Fibroblast of skin of abdomen (primary cell): Measurements from ENCODE around the gene DGKE.

Experiments
- DNase-seq: peaks from one replicate; pipeline ENCODE4 v3.0.0-alpha.2; 2013

DGKE gene

GRCh38 chr17:56891751-56892150 is 57.8 kb downstream of the DGKE start:
- no peak for DNase-seq

GRCh38 chr17:56892333-56892732 is 58.4 kb downstream of the DGKE start:
- no peak for DNase-seq

- DNase-seq: no peak
Observed at GRCh38 chr17:56893503-56893902, 59.6 kb downstream of the DGKE start.

DNA sequence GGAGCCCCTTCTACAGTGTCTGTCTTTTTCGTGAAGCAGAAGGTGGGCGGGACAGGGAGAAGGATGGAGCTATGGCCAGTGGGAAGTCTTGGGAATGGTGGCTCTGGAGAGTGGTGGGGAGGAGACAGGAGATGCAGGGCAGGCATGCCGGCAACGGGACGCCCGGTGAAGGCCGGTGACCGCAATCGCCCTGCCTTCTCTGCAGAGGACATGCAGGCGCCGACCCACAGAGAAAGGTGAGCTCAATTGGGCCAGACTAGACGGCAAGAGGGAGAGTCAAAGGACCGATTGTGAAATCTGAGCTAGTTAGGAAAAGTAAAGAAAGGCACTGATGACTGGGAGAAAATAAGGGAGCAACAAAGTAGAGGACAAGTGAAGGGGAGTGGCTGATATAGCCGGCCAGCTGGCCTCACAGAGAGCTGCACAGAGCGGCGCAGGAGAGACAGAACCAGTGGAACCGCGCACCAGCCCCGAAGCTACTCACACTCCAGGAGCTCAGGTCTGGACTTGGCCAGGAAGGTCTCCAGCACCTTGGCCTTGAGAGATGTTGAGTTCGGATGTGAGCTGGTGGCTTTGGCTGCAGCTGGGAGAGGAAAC is 61.0 kb downstream of the DGKE start:
- DNase-seq: no peak

GRCh38 chr17:56896217-56896967 is 62.4 kb downstream of the DGKE start:
- no peak for DNase-seq

DNA sequence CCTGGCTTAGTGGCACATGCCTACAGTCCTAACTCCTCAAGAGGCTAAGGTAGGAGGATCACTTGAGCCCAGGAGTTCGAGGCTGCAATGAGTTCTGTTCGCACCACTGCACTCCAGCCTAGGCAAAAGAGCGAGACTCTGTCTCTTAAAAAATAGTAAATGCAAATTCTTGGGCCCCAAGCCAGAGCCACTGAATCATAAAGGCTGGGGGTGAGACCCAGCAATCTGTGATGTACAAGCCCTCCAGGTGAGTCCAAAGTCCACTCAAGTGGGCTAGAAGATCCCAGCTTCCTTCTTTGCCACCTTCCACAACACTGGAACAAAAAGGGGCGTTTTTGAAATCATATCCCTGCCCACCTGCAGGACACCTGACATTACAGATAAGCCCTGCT is 63.0 kb downstream of the DGKE start:
- DNase-seq: no peak

DNA sequence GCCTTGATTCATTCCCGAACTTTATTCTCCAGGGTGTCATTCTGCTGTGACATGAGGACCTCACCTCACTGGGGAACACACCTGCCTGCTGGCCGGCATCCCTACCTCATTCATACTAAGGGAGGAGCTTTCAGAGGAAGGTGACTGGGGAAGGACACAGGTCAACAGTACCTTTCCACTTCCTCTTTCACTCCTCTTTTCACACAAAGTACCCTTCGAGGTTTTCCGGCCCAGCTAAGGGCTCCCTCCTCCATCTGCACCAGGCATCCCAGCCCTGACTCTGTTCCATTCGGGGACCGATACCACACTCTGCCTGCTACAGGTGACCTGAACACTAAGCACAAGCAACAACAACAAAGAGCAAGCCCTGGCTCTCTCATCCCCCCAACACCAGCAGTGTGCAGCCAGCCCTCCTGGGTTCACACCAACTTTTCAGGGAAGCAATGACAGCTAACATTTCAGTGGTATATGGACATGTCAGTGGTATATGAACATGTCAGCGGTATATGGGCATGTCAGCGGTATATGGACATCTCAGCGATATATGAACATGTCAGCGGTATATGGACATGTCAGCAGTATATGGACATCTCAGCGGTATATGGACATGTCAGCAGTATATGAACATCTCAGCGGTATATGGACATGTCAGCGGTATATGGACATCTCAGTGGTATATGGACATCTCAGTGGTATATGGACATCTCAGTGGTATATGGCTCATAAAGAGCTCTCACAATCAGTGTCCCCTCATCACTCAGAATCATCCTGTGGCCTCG is 63.9 kb downstream of the DGKE start:
- DNase-seq: no peak

DNA sequence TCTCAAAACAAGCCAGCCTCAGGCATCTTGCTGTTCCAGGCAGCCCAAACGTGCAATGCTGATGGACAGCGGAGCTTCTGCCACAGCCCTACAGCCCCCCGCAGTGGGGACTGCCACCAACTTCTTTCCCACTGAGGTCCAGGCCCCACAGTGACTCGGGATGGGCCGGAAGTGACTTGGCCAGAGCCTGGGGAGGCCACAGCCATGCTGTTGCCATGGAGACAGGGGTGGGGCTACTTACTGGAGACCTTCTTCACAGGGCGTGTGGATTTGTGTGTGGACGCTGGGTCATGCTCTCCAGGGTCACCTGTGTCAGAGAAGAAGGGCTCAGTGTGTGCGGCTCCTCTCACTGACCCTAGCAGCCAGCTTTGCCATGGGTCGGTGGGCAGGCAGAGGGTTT is 64.9 kb downstream of the DGKE start:
- no peak for DNase-seq

GRCh38 chr17:56899403-56899802 is 65.5 kb downstream of the DGKE start:
- DNase-seq: no peak

DNA sequence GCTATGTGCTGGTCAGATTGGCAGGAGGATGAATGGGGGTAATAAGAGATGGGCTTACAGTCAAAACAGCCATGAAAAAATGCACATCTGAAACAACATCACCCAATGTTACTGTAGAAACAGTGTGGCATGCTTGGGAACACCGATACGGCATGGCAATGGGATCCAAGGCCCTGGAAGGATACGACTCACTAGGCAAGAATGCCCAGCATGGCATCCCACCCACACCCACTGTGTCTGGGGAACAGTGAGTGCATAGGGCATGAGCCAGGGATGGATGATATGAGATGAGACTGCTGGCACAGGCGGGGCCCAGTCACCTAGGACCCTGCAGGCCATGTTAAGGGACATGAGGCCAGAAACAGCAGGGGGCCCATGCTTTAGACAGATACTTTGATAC is 68.4 kb downstream of the DGKE start:
- peak; percentile 22 for DNase-seq

- DNase-seq: no peak
Observed at GRCh38 chr17:56903560-56903959, 69.6 kb downstream of the DGKE start.

DNA sequence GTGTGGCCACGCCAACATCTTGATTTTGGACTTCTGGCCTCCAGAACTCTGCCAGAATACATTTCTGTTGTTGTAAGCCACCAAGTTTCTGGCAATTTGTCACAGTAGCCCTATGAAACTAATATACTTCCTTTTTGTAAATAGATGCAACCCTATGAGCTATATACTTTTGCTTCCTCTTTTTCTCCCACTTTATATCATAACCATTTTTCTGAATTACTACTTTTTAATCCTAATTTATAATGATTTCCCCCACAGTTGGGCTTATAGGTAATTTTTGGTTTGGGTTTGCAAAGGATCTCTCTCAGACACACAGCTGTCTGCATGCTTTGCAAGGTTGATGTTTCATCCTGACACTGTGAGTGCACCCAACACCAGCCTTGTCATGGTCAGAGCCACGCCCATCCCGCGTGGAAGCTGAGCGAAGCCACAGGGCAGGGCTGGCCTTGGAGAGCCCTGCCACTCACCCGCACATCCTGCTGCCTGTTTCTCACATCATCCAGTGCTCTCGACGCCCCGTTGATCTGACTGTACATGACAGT is 74.1 kb downstream of the DGKE start:
- DNase-seq: no peak

DNA sequence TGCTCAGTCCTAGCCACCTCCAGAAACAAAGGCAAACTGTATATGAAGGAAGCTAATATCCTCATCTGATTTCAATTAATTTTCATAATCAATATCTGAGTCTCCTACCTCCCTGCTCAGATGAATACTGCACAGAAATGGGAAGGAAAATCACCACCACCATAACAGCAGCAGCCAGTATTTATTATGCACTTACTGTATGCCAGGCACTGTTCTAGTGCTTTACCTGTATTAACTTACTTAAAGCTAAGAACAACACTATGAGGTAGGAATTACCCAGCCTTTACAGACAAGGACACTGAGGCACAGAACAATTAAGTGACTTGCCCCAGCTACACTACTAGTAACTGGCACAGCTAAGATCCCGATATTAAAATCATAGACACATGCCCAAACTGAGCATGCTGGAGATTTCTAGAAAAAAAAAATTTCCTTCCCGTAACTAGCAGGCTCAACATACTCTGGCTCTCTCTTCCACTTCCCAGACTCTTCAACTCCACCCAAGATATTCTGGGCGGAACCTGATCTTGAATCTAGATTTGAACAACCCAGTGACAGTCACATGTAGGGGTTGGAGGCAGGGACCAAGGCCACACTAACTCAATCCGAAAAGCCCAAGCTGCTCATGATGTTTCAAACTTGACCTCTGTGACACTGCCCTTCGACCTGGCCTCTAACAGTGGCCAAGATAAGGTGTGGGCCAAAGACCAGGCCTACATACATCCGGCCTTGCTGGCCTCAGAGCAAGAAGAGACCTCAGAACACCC is 76.0 kb downstream of the DGKE start:
- DNase-seq: no peak

- no peak for DNase-seq
Observed at GRCh38 chr17:56910509-56911235, 76.7 kb downstream of the DGKE start.

DNA sequence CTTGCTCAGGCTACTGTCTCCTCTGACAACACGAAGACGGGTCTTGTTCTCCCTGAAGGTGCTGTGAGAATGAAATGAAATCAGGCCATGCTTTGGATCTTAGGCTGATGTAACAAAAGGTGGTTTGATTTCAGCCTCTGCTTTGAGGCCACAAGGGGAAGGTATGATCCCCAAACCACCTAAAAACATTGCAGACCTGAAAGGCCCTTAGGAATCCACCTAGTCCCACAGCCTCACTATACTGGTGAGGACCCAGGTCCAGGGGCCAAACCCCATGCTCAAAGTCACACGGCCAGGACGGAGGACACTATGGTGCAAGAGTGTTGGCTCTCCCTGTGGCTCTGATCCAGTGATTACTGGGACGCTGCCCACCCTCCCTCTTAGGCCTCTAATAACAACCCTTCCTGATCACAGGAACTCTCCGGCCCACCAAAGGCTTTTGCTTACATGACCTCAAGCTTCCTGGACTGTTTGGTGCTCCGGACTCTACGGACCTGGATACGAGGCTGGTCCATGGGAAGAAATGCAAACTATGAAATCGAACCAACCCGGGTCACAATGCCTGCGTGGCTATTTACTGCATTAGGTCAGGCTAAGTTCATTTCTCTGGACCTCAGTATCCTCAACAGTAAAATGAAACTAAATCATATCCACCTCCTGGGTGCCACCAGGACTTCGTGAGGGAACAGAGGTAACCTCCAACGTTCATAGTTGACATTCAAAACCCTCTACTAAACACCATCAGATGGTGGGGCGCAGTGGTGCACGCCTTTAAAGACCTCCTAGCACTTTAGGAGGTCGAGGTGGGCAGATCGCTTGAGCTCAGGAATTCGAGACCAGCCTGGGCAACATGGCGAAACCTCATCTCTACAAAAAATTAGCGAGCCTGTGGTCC is 78.4 kb downstream of the DGKE start:
- no peak for DNase-seq

GRCh38 chr17:56913000-56913311 is 79.0 kb downstream of the DGKE start:
- DNase-seq: no peak

GRCh38 chr17:56913353-56913866 is 79.5 kb downstream of the DGKE start:
- DNase-seq: no peak

DNA sequence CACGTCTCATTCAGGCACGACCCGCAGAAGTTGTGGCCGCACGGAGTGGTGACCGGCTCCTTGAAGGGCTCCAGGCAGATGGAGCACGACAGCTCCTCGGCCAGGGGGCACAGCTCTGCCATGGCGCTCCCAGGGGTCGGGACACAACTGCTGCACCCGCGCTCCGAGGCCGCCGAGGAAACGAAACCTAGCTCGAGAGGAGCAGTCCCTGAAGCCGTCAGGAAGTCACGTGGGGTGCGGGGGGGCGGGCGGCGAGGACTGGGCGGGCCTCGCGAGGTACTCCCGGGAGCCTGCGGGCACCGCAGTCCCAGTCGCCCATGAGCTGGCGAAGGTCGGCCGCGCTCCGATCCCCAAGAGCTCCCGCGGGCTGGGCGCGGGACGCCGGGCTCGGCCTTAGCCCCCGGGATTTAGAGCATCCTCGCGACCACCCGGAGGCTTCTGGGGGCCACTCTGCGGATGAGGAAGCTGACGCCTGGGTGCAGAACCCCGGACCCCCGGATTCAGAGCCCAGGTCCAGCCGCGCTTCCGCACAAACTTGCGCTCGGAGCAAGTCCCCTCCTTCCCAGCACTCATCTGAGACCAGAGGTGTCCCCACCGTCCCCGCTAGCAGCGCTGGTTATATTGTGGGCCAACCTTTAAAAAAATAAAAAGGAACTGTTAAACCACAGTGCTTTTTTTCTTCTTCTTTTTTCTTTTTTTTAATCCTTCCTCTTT is 80.1 kb downstream of the DGKE start, which contains the start of gene TRIM25:
Gene TRIM25, minus strand, starts transcription at position 183 of the 714 bp plus-strand sequence. Its CDS starts 61 bp downstream, at position 122.
- peak; percentile 88 for DNase-seq

DNA sequence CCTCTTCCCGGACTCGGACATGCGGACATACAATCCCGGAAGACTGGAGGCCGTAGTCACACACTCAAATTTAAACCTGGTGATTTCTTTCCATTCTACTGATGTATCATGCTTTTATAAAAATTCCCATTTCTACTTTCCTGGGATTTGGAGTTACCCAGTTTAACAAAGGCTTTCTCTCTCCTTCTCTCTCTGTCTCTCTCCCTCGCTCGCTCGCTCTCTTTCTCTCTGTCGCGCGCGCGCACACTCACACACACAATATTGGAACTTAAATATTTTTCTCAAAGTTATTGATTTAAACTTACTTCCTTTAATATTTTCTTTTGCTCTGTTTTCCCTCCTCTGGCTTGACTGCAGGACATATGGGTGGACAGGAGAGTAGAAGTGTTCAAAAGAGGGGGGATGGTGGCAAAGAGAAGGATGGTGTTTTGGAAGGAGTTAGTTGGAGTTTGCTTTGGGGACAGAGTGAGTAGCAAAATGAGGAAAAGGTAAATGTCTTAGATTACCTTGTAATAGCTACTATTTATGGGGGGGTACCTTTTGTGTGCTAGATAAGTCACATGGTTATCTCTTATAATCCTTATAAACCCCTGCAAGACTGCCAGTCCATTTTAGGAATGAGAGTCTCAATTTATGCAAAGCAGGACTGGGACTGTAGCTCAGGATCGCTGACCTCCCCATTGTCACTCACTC is 80.8 kb downstream of the DGKE start:
- DNase-seq: no peak
